HepG2 (cell line): Measurements from ENCODE around the gene ADGRF1. TPM values are rescaled to one million over a fixed set of nuclear protein-coding genes. Genes with fewer than 3 reads are reported as not detected.

ENCODE experiments used
- ATAC-seq: fragments of 200-7000 bp; cut with Tn5 transposase; 3 replicates; pipeline ENCODE4 v1.9.1; 2020; ENCODE audit warnings: mild to moderate bottlenecking, moderate library complexity
- BruUV-seq: library from RNA; stranded (reverse); fragments of 400-500 nt; replicated peaks from 2 replicates; lab custom pipeline; 2021; lab: Mats Ljungman, UMichigan
- CTCF ChIA-PET: fragments of 300-600 bp; formaldehyde crosslinking; extraction: SDS; loops from one replicate; lab custom pipeline; 2021; ENCODE audit warnings: low total read pairs, inconsistent platforms, low intra/inter-chr PET ratio; lab: Yijun Ruan, JAX
- POLR2A ChIA-PET: fragments of 350-600 bp; sonication (Branson Sonifier 250); formaldehyde crosslinking; loops from one replicate; lab custom pipeline; 2020; ENCODE audit warnings: antibody characterized with exemption, inconsistent platforms; lab: Yijun Ruan, JAX
- DNase-seq: peaks from one replicate; pipeline ENCODE4 v3.0.0-alpha.2; 2015; ENCODE audit warnings: low spot score
- FAIRE-seq: peaks from 3 replicates; lab custom pipeline; 2011; peaks lifted over from hg19 to GRCh38; lab: Jason Lieb, UNC
- H2AFZ ChIP-seq: one replicate; pipeline ENCODE4 v1.6.1; 2011; ENCODE audit warnings: low read length, inconsistent platforms
- H3K27ac ChIP-seq: fragments of 300-600 bp; 3 replicates; pipeline ENCODE4 v1.8.0; 2011; ENCODE audit warnings: mixed run types, mild to moderate bottlenecking, mixed read lengths, low read length, inconsistent platforms; ENCODE audit not compliant: insufficient read depth; ENCODE audit errors: extremely low read length
- H3K27me3 ChIP-seq, 2 experiments: fragments of 200-600 bp in 1 of 2; 2 replicates in 1 of 2; 3 replicates in 1 of 2; pipeline versions ENCODE4 v1.6.0 to v1.8.0; 2011; ENCODE audit warnings: low read length in 2 of 2, mild to moderate bottlenecking in 2 of 2, moderate library complexity in 2 of 2, inconsistent platforms in 1 of 2; ENCODE audit not compliant: insufficient read depth in 2 of 2, control insufficient read depth in 1 of 2
- H3K36me3 ChIP-seq, 2 experiments: fragments of 200-600 bp in 1 of 2; replicated peaks in 1 of 2; 2 replicates in 1 of 2; 3 replicates in 1 of 2; pipeline versions ENCODE4 v1.5.1 to v1.8.0; 2011; ENCODE audit warnings: low read length in 2 of 2, inconsistent platforms in 1 of 2; ENCODE audit not compliant: insufficient read depth in 2 of 2, control insufficient read depth in 1 of 2
- H3K4me1 ChIP-seq: 2 replicates; pipeline ENCODE4 v1.5.1; 2012; ENCODE audit warnings: low read length, inconsistent platforms; ENCODE audit not compliant: insufficient read depth
- H3K4me2 ChIP-seq: 2 replicates; pipeline ENCODE4 v1.6.0; 2011; ENCODE audit warnings: low read depth, low read length, inconsistent platforms
- H3K4me3 ChIP-seq, 3 experiments: fragments of 200-600 bp in 1 of 3; sonication (generic), shearing (Covaris generic) in 1 of 3; replicated peaks in 1 of 3; 2 replicates each; pipeline ENCODE4 v1.5.1; 2011 to 2016; ENCODE audit warnings: low read length in 3 of 3, inconsistent platforms in 2 of 3, low read depth in 2 of 3, mild to moderate bottlenecking in 2 of 3, control low read depth in 1 of 3, mixed read lengths in 1 of 3; ENCODE audit not compliant: insufficient read depth in 1 of 3
- H3K79me2 ChIP-seq: one replicate; pipeline ENCODE4 v1.6.1; 2011; ENCODE audit warnings: low read length, inconsistent platforms; ENCODE audit not compliant: insufficient read depth
- H3K9ac ChIP-seq: 2 replicates; pipeline ENCODE4 v1.6.0; 2011; ENCODE audit warnings: mild to moderate bottlenecking, low read depth, low read length, inconsistent platforms; ENCODE audit not compliant: insufficient read depth
- H3K9me3 ChIP-seq: 2 replicates; pipeline ENCODE4 v1.5.1; 2012; ENCODE audit warnings: mild to moderate bottlenecking, low read length
- H4K20me1 ChIP-seq: 2 replicates; pipeline ENCODE4 v1.6.0; 2011; ENCODE audit warnings: inconsistent platforms, mild to moderate bottlenecking, low read length, moderate library complexity; ENCODE audit not compliant: insufficient read depth
- CREB1 ChIP-seq, 2 experiments: fragments of 450-650 bp in 1 of 2; IDR thresholded peaks; 2 replicates each; pipeline ENCODE4 v1.6.1; 2016 to 2017; ENCODE audit warnings: control low read depth in 1 of 2, mild to moderate bottlenecking in 1 of 2, missing compliant biosample characterization in 1 of 2, missing genetic modification characterization in 1 of 2
- ELF1 ChIP-seq: sonication (generic); formaldehyde crosslinking; IDR thresholded peaks from 2 replicates; pipeline ENCODE4 v1.4.0; 2020; ENCODE audit warnings: missing genetic modification reagents
- FOXJ3 ChIP-seq: sonication (generic); formaldehyde crosslinking; IDR thresholded peaks from 2 replicates; pipeline ENCODE4 v1.4.0; 2020; ENCODE audit warnings: missing genetic modification reagents, mild to moderate bottlenecking, borderline replicate concordance
- GABPA ChIP-seq, 2 experiments: IDR thresholded peaks; 2 replicates each; pipeline ENCODE4 v1.6.1; 2011 to 2016; ENCODE audit warnings: low read depth in 2 of 2, low read length in 1 of 2, missing biosample characterization in 1 of 2, missing genetic modification characterization in 1 of 2
- GATAD2A ChIP-seq: IDR thresholded peaks from 2 replicates; pipeline ENCODE4 v1.6.1; 2016
- GFI1 ChIP-seq: sonication (generic); formaldehyde crosslinking; IDR thresholded peaks from 2 replicates; pipeline ENCODE4 v1.5.0; 2020; ENCODE audit warnings: missing genetic modification reagents, mild to moderate bottlenecking, borderline replicate concordance
- HCFC1 ChIP-seq: fragments of 150-350 bp; IDR thresholded peaks from 2 replicates; pipeline ENCODE4 v1.6.1; 2014; ENCODE audit warnings: low read depth, low read length
- HNF4A ChIP-seq: sonication (generic); formaldehyde crosslinking; IDR thresholded peaks from 2 replicates; pipeline ENCODE4 v1.4.0; 2020; ENCODE audit warnings: missing genetic modification reagents
- IRF2 ChIP-seq: IDR thresholded peaks from 2 replicates; pipeline ENCODE4 v1.6.1; 2018; ENCODE audit warnings: missing genetic modification reagents, missing compliant biosample characterization
- ISL2 ChIP-seq: sonication (generic); formaldehyde crosslinking; IDR thresholded peaks from 2 replicates; pipeline ENCODE4 v1.5.0; 2020; ENCODE audit warnings: missing genetic modification reagents
- JUND ChIP-seq: sonication (generic); formaldehyde crosslinking; IDR thresholded peaks from 2 replicates; pipeline ENCODE4 v1.8.0; 2022; ENCODE audit warnings: mild to moderate bottlenecking, missing genetic modification reagents
- MIER3 ChIP-seq: IDR thresholded peaks from 2 replicates; pipeline ENCODE4 v1.6.1; 2016; ENCODE audit warnings: missing compliant biosample characterization, borderline replicate concordance
- NFIC ChIP-seq: IDR thresholded peaks from 2 replicates; pipeline ENCODE4 v1.6.1; 2012; ENCODE audit warnings: mild to moderate bottlenecking, low read length, inconsistent platforms
- NR2C2 ChIP-seq: sonication (generic); formaldehyde crosslinking; IDR thresholded peaks from 2 replicates; pipeline ENCODE4 v1.4.0; 2020; ENCODE audit warnings: missing genetic modification reagents, mild to moderate bottlenecking, moderate library complexity, borderline replicate concordance
- RCOR2 ChIP-seq: IDR thresholded peaks from 2 replicates; pipeline ENCODE4 v1.6.1; 2016; ENCODE audit warnings: missing biosample characterization, missing genetic modification reagents
- REL ChIP-seq: sonication (generic); formaldehyde crosslinking; conservative IDR thresholded peaks from 2 replicates; pipeline ENCODE4 v1.8.0; 2022; ENCODE audit warnings: mild to moderate bottlenecking, missing genetic modification reagents, moderate library complexity
- STAG1 ChIP-seq: sonication (generic); formaldehyde crosslinking; IDR thresholded peaks from 2 replicates; pipeline ENCODE4 v1.4.0; 2020; ENCODE audit warnings: missing genetic modification reagents
- ZNF564 ChIP-seq: sonication (generic); formaldehyde crosslinking; IDR thresholded peaks from 2 replicates; pipeline ENCODE4 v1.8.1; 2023; ENCODE audit warnings: mild to moderate bottlenecking, missing genetic modification reagents
- ZSCAN31 ChIP-seq: sonication (generic); formaldehyde crosslinking; IDR thresholded peaks from 2 replicates; pipeline ENCODE4 v1.5.0; 2020; ENCODE audit warnings: low read depth, mild to moderate bottlenecking, missing genetic modification reagents
- WGBS: methylation state at CpG from one replicate; pipeline ENCODE4 v1.1.6; 2017; ENCODE audit warnings: low lambda C conversion rate; 5-methylcytosine and 5-hydroxymethylcytosine counted together
- in situ Hi-C: cut with HindIII; loops from 2 replicates; pipeline ENCODE4 v1.10.0; 2017; ENCODE audit warnings: low pct_unique_long_range_greater_than_20kb; ENCODE audit not compliant: extremely low pct_ligation_motif_present
- intact Hi-C: fragments of 100-400 bp; cut with micrococcal nuclease; formaldehyde crosslinking; loops from one replicate; pipeline ENCODE4 v1.10.0; 2022; ENCODE audit not compliant: unreplicated experiment
- polyA plus RNA-seq, 8 experiments: library from polyadenylated mRNA; depleted of rRNA in 3 of 8; stranded (reverse) in 7 of 8; unstranded in 1 of 8; fragments of >200 nt; fragmentation: Illumina TruSeq in 4 of 8; extraction: Trizol in 4 of 8; gene quantifications; 2 replicates each; pipeline versions ENCODE4 v1.2.1 to v1.2.3, GENCODE V29; 2011 to 2016; ENCODE audit warnings: low read depth in 4 of 8, missing spikeins in 1 of 8, mixed read lengths in 1 of 8; ENCODE audit not compliant: insufficient read depth in 1 of 8
- total RNA-seq, 5 experiments: library from RNA; depleted of rRNA; stranded (reverse); fragments of >200 nt; fragmentation: Illumina TruSeq; extraction: Trizol; gene quantifications; 2 replicates each; pipeline ENCODE4 v1.2.3, GENCODE V29; 2016; ENCODE audit warnings: low read depth in 1 of 5
- TF ChIP-seq, protein P1 (sequence below): IDR thresholded peaks from 2 replicates; pipeline ENCODE4 v1.6.1; 2016; ENCODE audit warnings: missing biosample characterization, missing genetic modification reagents, low read depth
- TF ChIP-seq, protein P2 (sequence below): sonication (generic); formaldehyde crosslinking; IDR thresholded peaks from 2 replicates; pipeline ENCODE4 v1.5.1; 2020; ENCODE audit warnings: missing genetic modification reagents, mild to moderate bottlenecking, borderline replicate concordance

The ADGRF1 gene
- total and polyA plus RNA-seq, 2 of the 13 experiments (the other 11 are each of a cell fraction or from before 2014, with no cell fraction given): not detected

DNA sequence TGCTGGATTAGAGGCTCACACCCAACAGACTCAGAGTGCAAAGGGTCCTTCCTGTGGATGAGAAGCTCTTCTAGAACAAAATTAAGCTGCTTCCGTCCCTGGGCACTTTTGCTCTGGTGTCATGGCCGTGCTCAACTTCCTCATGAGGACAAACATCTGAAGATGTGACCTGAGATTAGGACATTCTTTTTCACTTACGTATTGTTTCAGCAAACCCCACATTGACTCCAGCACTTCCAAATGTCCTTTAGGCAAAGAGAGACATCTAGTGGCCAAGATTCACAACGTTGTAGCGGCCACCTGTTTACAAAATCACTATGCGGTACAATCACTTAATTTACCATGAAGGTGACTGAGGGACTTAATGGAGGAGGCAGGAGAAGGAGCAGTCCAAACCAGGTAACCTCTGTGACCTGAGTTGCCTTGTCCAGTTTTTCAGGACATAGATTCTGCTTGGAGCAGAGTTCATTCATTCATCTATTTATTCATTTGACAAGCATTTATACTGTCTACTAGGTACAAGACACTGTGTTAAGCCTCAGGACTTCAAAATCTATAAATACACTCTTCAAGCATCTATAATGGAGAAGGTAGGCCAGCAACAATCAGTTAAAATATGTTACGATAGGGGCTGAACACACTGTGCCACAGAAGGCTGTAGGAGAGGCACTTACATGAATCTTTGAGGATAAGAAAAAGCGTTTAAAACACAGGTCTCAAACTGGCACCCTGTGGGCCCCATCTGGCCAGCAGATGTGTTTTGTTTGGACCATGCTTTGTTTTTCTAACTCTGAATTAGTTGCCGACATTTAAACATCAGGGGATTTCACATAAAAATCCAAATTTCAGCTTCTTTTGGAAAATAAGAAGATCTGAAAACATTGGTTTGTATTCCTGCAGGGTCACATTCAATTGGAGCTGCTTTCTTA, 5.6 kb upstream of the ADGRF1 start:
- ChIA-PET POLR2A (interaction anchor here (0.5 to 1.7 kb wide), 5 partner anchors 13 to 29 kb away, joined by 3 to 13 read pairs (median 7); no protein-coding TSS in a partner anchor), CTCF (interaction anchor here (0.7 to 2.1 kb wide), 5 partner anchors 26 to 266 kb away, joined by 3 to 7 read pairs (median 5); partner anchors contain the start of gene TNFRSF21)
- BruUV-seq: no TSS peak
- Histone ChIP-seq H2AFZ (peak overlapping the region; percentile 38), H3K36me3 (no peaks in the 10 kb centered on the region), H3K4me3 (peak overlapping the region in 1 of 3 experiments; percentile 26; a peak in 1 of 6 replicates), H4K20me1 (no peaks in the 10 kb centered on the region), H3K79me2 (no peaks in the 10 kb centered on the region), H3K4me2 (peak overlapping the region; percentile 66), H3K4me1 (peaks cover 28% of the 10 kb centered on the region), H3K27me3 (peaks cover 2 to 4% of the 10 kb centered on the region in 2 experiments; a peak in 2 of 5 replicates), H3K27ac (no peak overlapping the region), H3K9ac (peak overlapping the region; percentile 9; the same call in 1 of the 2 replicates), H3K9me3 (no peaks in the 10 kb centered on the region)
- WGBS: 18% methylated on average over 9 of the region's 9 CpGs
- in situ Hi-C loops (loop anchor here (5.0 kb wide), 1 partner anchor 195 kb away; no protein-coding TSS in a partner anchor), intact Hi-C loops (loop anchor here (1.0 to 2.0 kb wide), 7 partner anchors 26 to 267 kb away; no protein-coding TSS in a partner anchor)
- ATAC-seq: peak; percentile 97
- peak; percentile 99 for FAIRE-seq
- DNase-seq: peak; percentile 95
- TF ChIP-seq FOXJ3 (CRISPR knock-in tag) (peak; percentile 30; the same call in 1 of the 2 replicates), STAG1 (CRISPR knock-in tag) (peak; percentile 87), HNF4A (CRISPR knock-in tag) (peak; percentile 34; the same call in 1 of the 2 replicates), GATAD2A (CRISPR knock-in tag) (peak; percentile 84), HCFC1 (0 out of 2 replicates have a peak, but pooled peaks have one; percentile 7), ISL2 (CRISPR knock-in tag) (peak; percentile 71), GABPA (IDR thresholded peaks at IDR 0.05; ENCODE audit: low read depth, low read length) (no peak), GABPA (CRISPR knock-in tag; IDR thresholded peaks at IDR 0.05; ENCODE audit: low read depth) (peak; percentile 50; the same call in 1 of the 2 replicates), ZNF564 (CRISPR knock-in tag) (peak; percentile 67; the same call in 1 of the 2 replicates), ELF1 (CRISPR knock-in tag) (peak; percentile 36; the same call in 1 of the 2 replicates), MIER3 (CRISPR knock-in tag) (peak; percentile 55; the same call in 1 of the 2 replicates), CREB1 (IDR thresholded peaks at IDR 0.05) (no peak), CREB1 (CRISPR knock-in tag; IDR thresholded peaks at IDR 0.05) (peak; percentile 63; the same call in 1 of the 2 replicates), IRF2 (CRISPR knock-in tag) (peak; percentile 71; the same call in 1 of the 2 replicates), ZSCAN31 (CRISPR knock-in tag) (0 out of 2 replicates have a peak, but pooled peaks have one; percentile 30), JUND (CRISPR knock-in tag) (peak; percentile 97), RCOR2 (CRISPR knock-in tag) (peak; percentile 46), GFI1 (CRISPR knock-in tag) (peak; percentile 40; the same call in 1 of the 2 replicates), REL (CRISPR knock-in tag) (no peak), NFIC (peak; percentile 43; the same call in 1 of the 2 replicates), NR2C2 (peak; percentile 72)
- TF ChIP-seq, protein P1, sequence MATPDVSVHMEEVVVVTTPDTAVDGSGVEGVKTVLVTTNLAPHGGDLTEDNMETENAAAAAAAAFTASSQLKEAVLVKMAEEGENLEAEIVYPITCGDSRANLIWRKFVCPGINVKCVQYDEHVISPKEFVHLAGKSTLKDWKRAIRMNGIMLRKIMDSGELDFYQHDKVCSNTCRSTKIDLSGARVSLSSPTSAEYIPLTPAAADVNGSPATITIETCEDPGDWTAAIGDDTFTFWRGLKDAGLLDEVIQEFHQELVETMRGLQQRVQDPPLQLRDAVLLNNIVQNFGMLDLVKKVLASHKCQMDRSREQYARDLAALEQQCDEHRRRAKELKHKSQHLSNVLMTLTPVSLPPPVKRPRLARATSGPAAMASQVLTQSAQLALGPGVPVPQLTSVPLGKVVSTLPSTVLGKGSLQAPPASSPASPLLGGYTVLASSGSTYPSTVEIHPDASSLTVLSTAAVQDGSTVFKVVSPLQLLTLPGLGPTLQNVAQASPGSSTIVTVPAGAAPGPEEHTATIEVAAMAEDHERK (CRISPR knock-in tag): no peak
- TF ChIP-seq, protein P2, sequence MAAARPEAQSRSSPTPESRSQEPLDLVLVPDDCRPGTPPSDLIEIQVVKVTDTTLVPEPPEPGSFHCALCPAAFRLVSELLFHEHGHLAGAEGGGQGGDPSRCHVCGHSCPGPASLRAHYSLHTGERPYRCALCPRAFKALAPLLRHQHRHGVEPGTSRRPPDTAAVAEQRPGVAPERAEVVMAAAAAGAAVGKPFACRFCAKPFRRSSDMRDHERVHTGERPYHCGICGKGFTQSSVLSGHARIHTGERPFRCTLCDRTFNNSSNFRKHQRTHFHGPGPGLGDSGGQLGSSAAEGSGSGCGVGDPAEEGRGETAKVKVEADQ (CRISPR knock-in tag): peak; percentile 60; the same call in 1 of the 2 replicates
